GM19023 (cell line): ENCODE data around the gene COQ6.
"Not testable (repeated sequence)": the region's sequence is repeated elsewhere in the genome, so short reads cannot be mapped to it uniquely, and the experiment has no call there.

ENCODE experiments used
- ATAC-seq: cut with Tn5 transposase; IDR thresholded peaks from one replicate; pipeline ENCODE4 v1.9.1; 2021; ENCODE audit warnings: mild to moderate bottlenecking, moderate library complexity; ENCODE audit not compliant: unreplicated experiment

The COQ6 gene

GRCh38 chr14:73949752-73950734, at the start of gene COQ6, which contains the start of gene FAM161B:
Gene COQ6, plus strand, starts transcription at chr14:73950302. Its CDS starts 31 bp downstream, at chr14:73950333.
Gene FAM161B, minus strand, starts transcription at chr14:73950094. Its CDS starts 68 bp downstream, at chr14:73950026.
- peak; percentile 90 for ATAC-seq

- ATAC-seq, result no peak
Observed at GRCh38 chr14:73903028-73903427, 47.1 kb upstream of the COQ6 start.

GRCh38 chr14:73909681-73910080, 40.4 kb upstream of the COQ6 start:
- ATAC-seq, result no peak

GRCh38 chr14:73913256-73913655, 36.8 kb upstream of the COQ6 start:
- ATAC-seq, result no peak

GRCh38 chr14:73916324-73916723, 33.8 kb upstream of the COQ6 start:
- no peak for ATAC-seq

- not testable (repeated sequence) for ATAC-seq
Observed at GRCh38 chr14:73919457-73919856, 30.6 kb upstream of the COQ6 start.

- ATAC-seq, result no peak
Observed at GRCh38 chr14:73924337-73924736, 25.8 kb upstream of the COQ6 start.

GRCh38 chr14:73935666-73936065, 14.4 kb upstream of the COQ6 start:
- ATAC-seq, result no peak

GRCh38 chr14:73936548-73936947, 13.6 kb upstream of the COQ6 start:
- ATAC-seq, result no peak

- no peak for ATAC-seq
Observed at GRCh38 chr14:73937012-73937411, 13.1 kb upstream of the COQ6 start.

GRCh38 chr14:73942180-73942579, 7.9 kb upstream of the COQ6 start:
- ATAC-seq, result no peak

- no peak for ATAC-seq
Observed at GRCh38 chr14:73943083-73943482, 7.0 kb upstream of the COQ6 start.

GRCh38 chr14:73944432-73945158, 5.5 kb upstream of the COQ6 start:
- ATAC-seq, result no peak

GRCh38 chr14:73945159-73945670, 4.9 kb upstream of the COQ6 start:
- no peak for ATAC-seq

GRCh38 chr14:73953731-73954130, 3.6 kb downstream of the COQ6 start:
- ATAC-seq, result no peak

- ATAC-seq, result no peak
Observed at GRCh38 chr14:73955674-73956073, 5.6 kb downstream of the COQ6 start.

GRCh38 chr14:73958591-73958990, 8.5 kb downstream of the COQ6 start:
- ATAC-seq, result no peak

- no peak for ATAC-seq
Observed at GRCh38 chr14:73961192-73961591, 11.1 kb downstream of the COQ6 start.

GRCh38 chr14:73965216-73965615, 15.1 kb downstream of the COQ6 start:
- no peak for ATAC-seq

GRCh38 chr14:73968885-73969284, 18.8 kb downstream of the COQ6 start:
- no peak for ATAC-seq

GRCh38 chr14:73973497-73973896, 23.4 kb downstream of the COQ6 start:
- no peak for ATAC-seq

GRCh38 chr14:73976125-73976524, 26.0 kb downstream of the COQ6 start:
- ATAC-seq, result no peak
